SW 1271 (cell line): ENCODE measurements around the gene CAMKMT.

Experiments used
- DNase-seq, 2 experiments: peaks; one replicate each; lab custom pipeline; 2025; lab: John Stamatoyannopoulos, UW

The CAMKMT gene

DNA sequence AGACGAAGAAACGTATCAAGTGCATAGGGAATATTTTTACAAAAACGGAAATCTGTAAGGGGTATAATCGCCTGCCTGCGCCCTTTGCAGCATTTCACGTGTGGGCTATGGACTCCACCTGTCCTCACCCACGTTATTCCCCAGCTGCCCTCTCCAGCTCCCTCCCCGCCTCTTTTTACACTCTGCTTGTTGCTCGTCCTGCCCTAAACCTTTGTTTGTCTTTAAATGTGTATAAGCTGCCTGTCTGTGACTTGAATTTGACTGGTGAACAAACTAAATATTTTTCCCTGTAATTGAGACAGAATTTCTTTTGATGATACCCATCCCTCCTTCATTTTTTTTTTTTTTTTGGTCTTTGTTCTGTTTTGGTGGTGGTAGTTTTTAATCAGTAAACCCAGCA is 410.4 kb downstream of the CAMKMT start:
- no peak for DNase-seq

DNA sequence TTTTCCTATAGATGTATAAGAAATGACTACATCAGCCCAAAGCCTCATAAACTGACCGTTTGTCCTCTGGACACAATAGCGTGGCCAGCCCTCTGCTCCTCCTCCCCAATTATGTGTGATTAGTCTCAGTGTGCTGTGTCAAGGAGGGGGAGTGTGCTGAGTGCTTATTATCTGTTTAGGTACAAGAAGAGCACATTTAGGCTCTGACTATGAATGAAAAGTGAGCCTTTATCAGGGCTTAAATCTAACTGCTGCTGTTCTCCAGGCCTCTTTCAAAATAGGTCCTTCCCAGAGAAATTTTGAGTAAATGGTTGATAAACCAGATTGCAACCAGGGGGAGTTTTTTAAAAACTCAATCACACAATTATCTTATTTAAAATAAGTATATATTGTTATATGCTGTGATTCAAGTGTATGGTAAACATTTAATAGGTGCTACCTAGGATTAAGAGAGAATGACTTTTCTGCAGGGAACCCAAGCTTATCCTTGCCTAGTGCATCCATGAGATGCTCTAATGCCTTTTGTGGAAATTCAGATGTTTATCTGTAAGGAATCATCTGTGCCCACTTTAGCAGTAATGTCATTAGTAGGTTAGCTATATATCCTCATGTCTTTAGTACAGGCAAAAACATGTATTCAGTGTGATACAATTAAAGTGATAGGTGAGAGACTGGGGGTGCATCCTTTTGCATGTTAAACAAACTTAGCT is 411.1 kb downstream of the CAMKMT start:
- DNase-seq, result no peak

DNA sequence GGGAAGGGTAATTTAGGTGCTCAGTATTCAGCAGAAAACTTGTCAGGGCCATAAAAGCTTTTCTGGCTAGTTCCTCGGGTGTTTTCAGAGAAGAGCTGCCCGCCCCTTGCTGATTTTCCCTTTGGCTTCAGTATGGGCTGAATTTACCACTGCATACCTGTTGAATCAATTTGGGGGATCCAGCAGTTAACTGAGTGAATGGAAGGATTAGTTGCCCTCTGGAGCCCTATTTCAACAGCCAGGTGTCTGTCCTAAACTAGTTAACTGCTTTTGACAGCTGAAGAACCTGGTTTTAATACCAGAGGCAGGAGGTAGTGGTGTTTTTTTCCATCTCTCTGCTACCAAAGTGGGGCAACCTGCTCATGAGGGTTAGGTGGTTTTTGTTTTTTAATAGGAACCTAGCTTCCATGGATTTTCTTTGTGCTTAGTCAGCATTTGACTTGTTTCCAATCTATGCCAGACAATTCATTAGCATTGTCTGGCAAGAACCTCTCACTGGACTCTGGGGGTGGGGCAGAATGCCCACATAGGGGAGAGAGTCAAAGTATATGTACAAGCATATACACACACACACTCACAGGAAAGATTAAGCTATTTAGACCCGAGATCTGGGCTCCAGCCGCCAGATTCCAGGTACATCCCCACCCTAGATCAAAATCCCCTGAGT is 413.2 kb downstream of the CAMKMT start:
- DNase-seq, result no peak

DNA sequence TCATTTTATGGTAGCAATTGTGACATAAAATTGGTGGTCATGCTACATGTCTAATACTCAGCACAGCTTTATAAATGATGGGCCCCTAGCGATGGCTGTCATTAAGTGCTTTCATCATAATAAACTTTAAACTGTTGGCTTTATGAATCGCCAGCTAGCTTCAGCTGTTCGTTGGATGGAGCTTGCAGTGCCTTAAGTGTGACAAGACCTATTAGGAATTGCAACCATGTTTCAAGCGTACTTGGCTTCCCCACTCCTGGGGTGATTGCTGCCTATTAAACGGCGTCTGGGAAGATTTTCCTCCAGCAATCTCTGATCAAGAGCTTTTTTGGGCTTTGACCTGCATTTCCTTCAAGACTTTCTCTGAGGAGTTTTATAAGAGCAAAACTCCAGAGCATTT is 415.3 kb downstream of the CAMKMT start:
- DNase-seq, result no peak

- DNase-seq, result no peak
Measured at GRCh38 chr2:44777537-44777936, 415.8 kb downstream of the CAMKMT start.

DNA sequence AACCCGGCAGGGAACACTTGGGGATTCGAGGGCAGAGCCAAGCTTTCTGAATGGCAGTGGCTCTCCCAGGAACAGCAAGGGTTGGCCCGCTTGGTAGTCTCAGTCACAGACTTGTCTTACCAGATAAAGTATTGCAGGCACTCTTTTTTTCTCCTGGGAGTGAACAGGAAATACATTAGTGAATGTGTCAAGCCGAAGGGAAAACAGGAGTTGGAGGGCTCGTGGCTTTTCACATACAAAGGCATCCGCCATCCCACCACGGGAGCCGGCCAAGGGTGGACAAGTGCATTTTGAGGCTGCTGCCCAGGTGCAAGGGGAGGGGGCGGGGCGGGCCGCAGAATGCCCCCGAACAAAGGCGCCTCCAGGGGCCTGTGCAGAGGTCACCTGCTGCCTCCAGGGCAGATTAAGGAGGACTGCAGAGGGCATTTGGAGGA is 416.5 kb downstream of the CAMKMT start:
- DNase-seq, result no peak

- DNase-seq, result no peak
Measured at GRCh38 chr2:44778671-44779476, 417.1 kb downstream of the CAMKMT start.

DNA sequence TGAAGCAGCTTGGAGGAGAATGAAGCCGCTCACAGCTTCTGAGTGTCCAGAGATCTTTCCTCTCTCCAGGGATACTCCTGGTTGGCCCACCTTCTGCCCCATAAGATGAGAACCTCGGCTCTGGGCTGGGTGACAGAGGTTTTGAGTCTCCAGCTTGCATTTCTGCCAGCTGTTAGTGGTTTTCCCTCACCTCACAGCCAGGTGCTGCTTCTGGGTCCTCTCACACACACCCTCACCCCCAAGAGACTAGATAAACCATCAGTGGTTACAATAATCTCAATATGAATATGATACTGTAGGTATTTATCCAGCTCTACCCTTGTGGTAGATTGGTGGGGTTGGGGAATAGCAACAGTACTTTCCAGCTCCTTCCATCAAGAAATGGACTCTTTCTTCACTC is 418.0 kb downstream of the CAMKMT start:
- no peak for DNase-seq

- no peak for DNase-seq
Measured at GRCh38 chr2:44780406-44780805, 418.7 kb downstream of the CAMKMT start.

GRCh38 chr2:44785433-44785832 is 423.7 kb downstream of the CAMKMT start:
- no peak for DNase-seq

DNA sequence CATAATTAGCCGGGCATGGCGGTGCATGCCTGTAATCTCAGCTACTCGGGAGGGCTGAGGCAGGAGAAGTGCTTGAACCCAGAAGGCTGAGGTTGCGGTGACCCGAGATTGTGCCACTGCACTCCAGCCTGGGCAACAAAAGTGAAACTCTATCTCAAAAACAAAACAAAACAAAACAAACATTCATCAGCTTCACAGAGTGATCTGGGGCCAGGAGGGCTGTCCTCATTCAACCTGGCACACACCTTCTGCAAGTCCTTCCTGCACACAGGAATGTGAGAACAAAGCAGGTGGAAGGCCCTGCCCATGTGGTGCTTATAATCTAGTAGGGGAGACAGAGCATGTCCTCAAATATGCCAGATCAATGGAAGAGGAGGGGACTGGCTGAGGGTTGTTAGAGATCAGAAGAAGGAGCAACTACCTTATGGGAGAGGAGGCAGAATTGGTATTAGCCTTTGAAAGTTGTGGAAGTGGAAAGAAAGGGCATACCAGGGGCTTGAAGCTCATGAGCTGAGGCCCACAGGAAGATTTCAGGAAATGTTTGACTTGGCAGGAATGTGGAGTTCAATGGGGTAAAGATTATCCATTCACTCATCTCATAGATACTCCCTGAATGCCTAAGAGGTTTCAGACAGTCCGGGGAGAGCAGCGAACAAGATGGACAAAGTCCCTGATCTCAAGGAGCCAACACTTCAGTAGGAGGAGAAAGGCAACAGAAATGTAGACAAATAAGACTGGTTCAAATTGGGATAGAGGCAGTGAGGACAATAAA is 424.5 kb downstream of the CAMKMT start:
- DNase-seq, result no peak

DNA sequence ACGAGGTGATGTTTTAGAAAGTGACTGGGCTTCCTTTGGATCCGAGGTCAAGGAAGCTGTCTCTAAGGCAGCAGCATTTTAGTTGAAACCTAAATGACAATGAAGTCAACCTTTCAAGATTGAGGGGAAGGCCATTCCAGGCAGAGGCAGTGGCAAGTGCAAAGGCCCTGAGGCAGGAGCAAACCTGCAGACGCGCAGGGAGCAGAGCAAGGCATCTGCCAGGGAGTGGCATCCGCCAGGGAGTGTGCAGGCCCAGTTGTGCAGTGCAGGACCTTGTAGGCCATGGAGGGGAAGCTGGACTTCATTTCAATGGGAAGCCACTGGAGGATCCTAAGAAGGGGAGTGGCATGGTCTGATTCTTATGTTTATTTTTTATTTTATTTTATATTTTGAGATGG is 425.1 kb downstream of the CAMKMT start:
- no peak for DNase-seq

DNA sequence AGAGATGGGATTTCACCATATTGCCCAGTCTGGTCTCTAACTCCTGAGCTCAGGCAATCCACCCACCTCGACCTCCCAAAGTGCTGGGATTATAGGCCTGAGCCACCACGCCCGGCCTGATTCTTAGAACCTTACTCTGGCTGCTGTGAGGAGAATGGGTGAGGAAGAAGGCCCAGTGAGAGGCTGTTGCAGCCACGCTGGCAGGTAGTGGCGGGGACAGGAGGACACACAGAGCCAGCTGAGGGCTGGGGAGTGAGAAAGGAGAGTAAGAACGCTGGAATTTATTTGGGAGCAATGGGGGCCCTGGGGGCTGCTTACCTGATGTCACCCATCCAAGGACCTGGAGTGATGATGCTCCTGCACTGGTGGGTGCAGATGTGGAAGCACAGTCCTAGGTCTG is 425.9 kb downstream of the CAMKMT start:
- DNase-seq, result no peak

DNA sequence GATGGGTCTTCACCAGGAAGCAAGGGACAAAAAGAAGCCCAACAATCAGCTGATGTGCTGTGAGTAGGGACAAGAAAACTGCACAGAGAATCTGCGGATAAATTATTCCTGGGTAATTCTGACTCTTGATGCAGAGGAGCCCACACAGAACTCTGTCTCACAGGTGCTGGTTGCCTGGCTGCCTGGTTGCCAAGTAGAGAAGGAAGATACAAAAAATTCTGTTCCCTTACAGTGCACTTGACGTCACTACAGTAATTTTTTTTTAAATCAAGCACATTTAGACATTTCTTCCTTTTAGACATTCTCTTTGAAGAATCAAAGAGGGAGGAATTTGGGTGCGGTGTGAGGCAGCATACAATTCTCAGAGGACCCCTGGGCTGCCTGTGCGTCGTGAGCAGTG is 427.7 kb downstream of the CAMKMT start:
- DNase-seq, result no peak

- DNase-seq, result no peak
Measured at GRCh38 chr2:44789971-44790721, 428.4 kb downstream of the CAMKMT start.

DNA sequence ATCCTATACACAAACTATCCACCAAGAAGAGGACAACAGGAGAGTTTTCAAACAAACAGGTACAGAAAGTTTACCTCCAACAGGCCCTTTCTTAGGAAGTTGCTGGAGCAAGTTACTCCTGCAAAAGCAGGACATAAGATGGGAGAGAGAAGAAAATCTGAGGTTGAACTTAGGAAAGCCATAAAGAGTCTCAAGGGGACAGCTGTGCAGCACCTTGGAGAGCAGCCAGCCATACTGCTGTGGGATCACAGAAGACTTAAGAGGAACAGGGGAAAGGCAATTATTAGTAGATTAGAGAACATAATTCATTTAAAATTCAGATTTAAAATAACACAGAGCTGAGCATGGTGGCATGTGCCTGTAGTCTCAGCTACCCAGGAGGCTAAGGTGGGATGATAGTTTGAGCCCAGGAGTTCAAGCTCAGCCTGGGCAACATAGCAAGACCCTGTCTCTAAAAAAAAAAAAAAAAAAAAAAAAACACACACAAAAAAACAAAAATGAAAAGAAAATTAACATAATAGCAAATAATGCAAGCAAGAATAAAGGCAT is 431.6 kb downstream of the CAMKMT start:
- no peak for DNase-seq

DNA sequence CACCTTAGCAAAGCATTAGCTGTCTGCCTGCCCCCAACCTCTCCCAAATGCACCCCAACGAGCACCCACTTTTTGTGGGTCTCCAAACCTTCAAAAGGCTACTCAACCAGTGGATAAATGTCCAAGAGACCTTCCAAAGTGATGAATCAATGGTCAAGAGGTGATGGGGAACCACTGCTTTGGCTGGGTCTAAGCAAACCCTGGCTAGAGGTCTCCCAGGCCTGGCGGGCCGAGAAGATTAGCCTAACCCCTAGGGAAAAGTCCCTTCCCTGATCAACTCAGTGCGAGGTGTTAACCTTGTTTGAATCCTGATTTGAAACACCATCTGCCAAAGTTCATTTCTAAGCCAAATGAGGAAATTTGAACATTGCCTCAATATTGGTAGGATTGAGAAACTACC is 435.0 kb downstream of the CAMKMT start:
- no peak for DNase-seq

DNA sequence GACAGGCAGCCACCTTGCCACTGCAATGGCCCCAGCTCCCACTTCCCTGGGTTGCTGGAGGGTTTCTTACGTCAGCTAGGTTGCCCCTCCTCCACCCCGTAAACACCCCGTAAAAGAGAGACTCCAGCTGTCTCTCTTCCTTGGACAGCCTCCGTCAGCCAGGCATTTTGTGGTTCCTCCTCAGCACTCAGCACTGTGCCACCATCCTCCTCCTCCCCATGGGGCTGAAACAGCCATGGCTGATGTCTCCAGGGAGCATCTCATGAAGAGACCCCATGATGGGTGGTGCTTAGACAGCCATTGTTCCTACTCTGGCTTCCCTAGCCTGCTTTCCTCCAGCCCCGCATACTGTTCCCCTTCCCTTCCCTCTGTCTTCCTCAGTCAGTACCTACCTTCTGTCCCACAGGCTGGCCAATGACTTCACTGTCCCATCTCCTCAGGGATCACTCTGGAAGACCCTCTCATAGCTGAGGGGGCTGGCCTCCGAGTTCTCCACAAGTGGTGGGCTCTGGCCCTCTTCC is 436.5 kb downstream of the CAMKMT start:
- DNase-seq, result no peak

- no peak for DNase-seq
Measured at GRCh38 chr2:44799105-44799504, 437.4 kb downstream of the CAMKMT start.

DNA sequence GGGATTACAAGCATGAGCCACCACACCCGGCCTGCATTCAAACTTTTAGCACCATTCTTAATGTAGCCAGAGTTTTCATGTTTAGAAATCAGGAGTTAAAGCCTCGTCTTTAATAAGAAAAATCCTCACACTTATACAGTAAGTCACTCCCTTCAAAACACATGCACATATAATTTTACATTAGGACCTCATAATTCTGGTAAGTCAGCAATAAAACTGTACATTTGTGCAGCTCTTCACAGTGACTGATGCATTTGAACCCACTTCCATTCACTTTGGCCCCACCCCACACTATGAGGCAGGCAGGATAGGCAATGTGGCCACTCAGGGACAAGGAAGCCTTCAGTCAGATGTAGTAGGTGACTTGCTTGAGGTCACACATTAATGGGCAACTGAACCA is 438.0 kb downstream of the CAMKMT start:
- no peak for DNase-seq

GRCh38 chr2:44801289-44801840 is 439.6 kb downstream of the CAMKMT start:
- no peak for DNase-seq
